ENCODE data around the gene SPAG16. TPM values are rescaled to one million over a fixed set of nuclear protein-coding genes. Genes with fewer than 3 reads are reported as not detected.

Gene SPAG16
- total and polyA plus RNA-seq, 12 donors = 8.4 to 28.3 (median 19.1) TPM

DNA sequence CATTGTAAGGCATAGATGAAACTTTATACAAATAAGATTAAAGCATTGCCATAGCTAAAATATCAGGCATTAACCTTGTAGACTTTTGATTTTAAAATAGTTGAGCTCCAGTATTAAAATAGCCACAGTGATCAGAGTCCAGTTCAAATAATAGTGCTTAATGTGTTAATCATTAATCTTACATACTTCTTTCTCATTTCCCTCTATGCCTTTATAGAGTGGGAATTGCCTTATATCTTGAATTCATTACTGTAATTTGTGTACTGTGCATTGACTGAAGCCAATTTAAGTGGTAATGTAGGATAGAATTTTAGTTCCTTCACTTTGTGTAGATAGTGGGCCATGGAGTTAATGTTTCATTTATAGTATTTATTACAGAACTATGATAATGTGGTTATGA is 577.4 kb downstream of the SPAG16 start:
- TF ChIP-seq CTCF (IDR thresholded peaks at IDR 0.05) = no peak
- intact Hi-C loops (cut with DNase I) = no loop called here
- ATAC-seq = no peak

GRCh38 chr2:213862407-213863076 is 578.3 kb downstream of the SPAG16 start:
- WGBS, 2 donors = 71 to 73% methylated on average over 7 of the region's 7 CpGs

More for the DNA sequence above, 577.4 kb downstream of the SPAG16 start:
- Histone ChIP-seq H3K9me3 (peaks cover 0 to 19% (median 7%) of the 10 kb centered on the region in 11 donors), H3K27ac (no peak overlapping the region), H3K27me3 (no peaks in the 10 kb centered on the region), H3K4me3 (no peak overlapping the region), H3K4me1 (no peaks in the 10 kb centered on the region), H3K36me3 (no peaks in the 10 kb centered on the region)
- DNase-seq = no peak

GRCh38 chr2:213863541-213863940 is 579.3 kb downstream of the SPAG16 start:
- no peak overlapping the region for H3K4me3 ChIP-seq
- H3K27ac ChIP-seq = no peak overlapping the region
- 52 to 67% methylated on average over 3 of the region's 3 CpGs for WGBS, 2 donors
- TF ChIP-seq CTCF (IDR thresholded peaks at IDR 0.05) = no peak
- H3K27me3 ChIP-seq = no peaks in the 10 kb centered on the region
- H3K36me3 ChIP-seq = no peaks in the 10 kb centered on the region
- peaks cover 0 to 19% (median 7%) of the 10 kb centered on the region in 11 donors for H3K9me3 ChIP-seq
- intact Hi-C loops (cut with DNase I) = no loop called here
- H3K4me1 ChIP-seq = no peaks in the 10 kb centered on the region
- ATAC-seq (no peak), DNase-seq (no peak)

More at GRCh38 chr2:213862407-213863076, 578.3 kb downstream of the SPAG16 start:
- H3K4me1 ChIP-seq = no peaks in the 10 kb centered on the region
- DNase-seq (no peak), ATAC-seq (no peak)
- no peak for TF ChIP-seq CTCF (IDR thresholded peaks at IDR 0.05)
- peaks cover 0 to 19% (median 7%) of the 10 kb centered on the region in 11 donors for H3K9me3 ChIP-seq
- H3K27me3 ChIP-seq = no peaks in the 10 kb centered on the region
- intact Hi-C loops (cut with DNase I) = no loop called here
- H3K36me3 ChIP-seq = no peaks in the 10 kb centered on the region
- H3K4me3 ChIP-seq = no peak overlapping the region
- no peak overlapping the region for H3K27ac ChIP-seq

- 2 to 43% methylated on average over 1 of the region's 1 CpG for WGBS, 2 donors
- ATAC-seq = no peak
- no peak for DNase-seq
- intact Hi-C loops (cut with DNase I) = no loop called here
- Histone ChIP-seq H3K27me3 (no peaks in the 10 kb centered on the region), H3K9me3 (peaks cover 0 to 24% (median 7%) of the 10 kb centered on the region in 11 donors), H3K4me3 (no peak overlapping the region), H3K27ac (no peak overlapping the region), H3K36me3 (no peaks in the 10 kb centered on the region), H3K4me1 (no peaks in the 10 kb centered on the region)
- no peak for TF ChIP-seq CTCF (IDR thresholded peaks at IDR 0.05)
Measured at GRCh38 chr2:213868526-213868925, 584.3 kb downstream of the SPAG16 start.

All from heart right ventricle (tissue), 16 donors.